Retina (tissue), 1 donor: ENCODE results near the gene LINGO3.
"Not testable (repeated sequence)": the region's sequence is repeated elsewhere in the genome, so short reads cannot be mapped to it uniquely, and the experiment has no call there.

Source experiments
- DNase-seq: peaks from one replicate; pipeline ENCODE4 v3.0.0-alpha.2; 2016

Gene LINGO3, protein sequence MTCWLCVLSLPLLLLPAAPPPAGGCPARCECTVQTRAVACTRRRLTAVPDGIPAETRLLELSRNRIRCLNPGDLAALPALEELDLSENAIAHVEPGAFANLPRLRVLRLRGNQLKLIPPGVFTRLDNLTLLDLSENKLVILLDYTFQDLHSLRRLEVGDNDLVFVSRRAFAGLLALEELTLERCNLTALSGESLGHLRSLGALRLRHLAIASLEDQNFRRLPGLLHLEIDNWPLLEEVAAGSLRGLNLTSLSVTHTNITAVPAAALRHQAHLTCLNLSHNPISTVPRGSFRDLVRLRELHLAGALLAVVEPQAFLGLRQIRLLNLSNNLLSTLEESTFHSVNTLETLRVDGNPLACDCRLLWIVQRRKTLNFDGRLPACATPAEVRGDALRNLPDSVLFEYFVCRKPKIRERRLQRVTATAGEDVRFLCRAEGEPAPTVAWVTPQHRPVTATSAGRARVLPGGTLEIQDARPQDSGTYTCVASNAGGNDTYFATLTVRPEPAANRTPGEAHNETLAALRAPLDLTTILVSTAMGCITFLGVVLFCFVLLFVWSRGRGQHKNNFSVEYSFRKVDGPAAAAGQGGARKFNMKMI

DNA sequence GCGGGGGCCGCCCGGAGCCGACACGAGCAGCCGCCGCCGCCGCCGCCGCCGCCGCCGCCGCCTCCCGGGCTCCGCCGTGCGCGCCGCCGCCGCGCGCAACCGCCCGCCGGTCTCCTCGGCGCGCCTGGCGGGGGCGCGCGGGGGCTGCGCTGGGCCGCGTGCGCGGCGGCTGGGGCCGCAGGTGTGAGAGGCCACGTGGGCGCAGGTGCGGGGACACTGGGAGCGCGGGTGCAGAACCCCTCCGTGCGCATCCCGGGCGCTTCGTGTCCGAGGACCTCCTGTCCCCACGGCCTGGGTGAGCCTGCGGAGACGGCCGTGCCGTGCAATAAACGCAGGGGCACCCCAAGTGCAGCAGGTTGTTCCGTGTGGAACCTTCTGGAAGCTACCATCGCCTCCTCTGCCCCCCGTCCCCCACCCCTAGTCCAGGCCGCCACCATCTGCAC, at the start of gene LINGO3:
Gene LINGO3, minus strand, starts transcription at position 41 of the 443 bp plus-strand sequence. CDS start 16,378 bp downstream, outside the sequence.
- DNase-seq = peak; percentile 46

DNA sequence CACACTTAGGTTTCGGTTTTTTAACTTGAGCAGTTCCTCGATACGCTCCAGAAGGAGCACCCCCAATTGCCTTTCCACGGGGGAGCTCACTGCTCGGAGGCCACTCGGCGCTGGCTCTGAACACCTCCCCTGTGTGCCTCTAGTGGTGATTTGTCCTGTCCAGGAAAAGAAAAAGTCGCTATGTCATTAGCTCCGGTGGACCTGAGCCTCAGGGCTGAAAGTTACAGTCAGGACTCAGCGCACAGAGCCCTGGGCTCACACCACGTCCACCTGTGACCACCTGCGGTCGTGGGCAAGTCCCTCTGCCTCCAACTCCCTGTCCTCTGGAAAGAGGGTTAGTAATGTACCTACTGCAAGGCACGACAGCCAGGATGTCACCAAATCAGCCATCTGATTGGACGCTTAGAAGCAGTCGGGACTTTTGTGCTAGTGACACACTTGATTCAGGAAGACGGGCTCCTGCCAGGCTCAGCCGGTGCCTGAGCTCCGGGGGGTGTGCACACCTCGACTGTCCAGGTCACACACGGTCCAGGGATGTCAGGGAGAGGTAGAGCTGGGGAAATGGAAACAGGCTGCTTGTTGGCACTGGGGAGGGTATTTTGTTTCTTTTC, 48.2 kb upstream of the LINGO3 start:
- no peak for DNase-seq

DNA sequence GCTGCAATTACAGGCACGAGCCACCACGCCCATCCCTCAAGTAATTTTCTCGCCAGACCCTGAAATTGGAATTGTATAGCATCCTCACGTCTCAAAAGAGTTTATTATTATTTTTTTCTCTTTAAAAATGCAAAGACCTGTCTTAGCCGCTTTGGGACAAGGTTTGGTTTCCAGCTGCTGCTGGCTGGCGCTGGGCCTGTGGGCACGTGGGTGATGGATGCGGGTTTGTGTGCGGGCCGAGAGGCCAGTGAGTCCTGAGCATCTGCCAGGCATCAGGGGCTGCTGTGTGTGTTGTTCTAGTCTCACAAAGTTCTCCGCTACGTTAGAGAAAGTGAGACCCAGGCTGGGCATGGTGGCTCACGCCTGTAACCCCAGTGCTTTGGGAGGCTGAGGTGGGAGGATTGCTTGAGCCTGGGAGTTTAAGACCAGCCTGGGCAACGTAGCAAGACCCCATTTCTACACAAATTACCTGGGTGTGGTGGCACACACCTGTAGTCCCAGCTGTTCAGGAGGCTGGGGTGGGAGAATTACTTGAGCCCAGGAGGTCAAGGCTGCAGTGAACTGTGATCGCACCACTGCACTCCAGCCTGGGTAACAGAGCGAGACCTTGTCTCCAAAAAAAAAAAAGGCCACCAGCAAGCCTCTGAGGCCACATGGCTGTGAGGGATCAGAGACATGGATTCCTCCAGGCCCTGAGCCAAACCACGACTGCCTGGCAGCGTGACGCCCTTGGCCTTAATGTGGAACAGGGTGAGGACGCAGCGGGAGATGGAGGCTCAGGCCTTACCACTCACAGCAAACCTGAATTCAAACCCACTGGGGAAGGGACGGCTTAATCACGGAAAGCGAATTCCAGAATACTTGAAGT, 47.4 kb upstream of the LINGO3 start:
- no peak for DNase-seq

DNA sequence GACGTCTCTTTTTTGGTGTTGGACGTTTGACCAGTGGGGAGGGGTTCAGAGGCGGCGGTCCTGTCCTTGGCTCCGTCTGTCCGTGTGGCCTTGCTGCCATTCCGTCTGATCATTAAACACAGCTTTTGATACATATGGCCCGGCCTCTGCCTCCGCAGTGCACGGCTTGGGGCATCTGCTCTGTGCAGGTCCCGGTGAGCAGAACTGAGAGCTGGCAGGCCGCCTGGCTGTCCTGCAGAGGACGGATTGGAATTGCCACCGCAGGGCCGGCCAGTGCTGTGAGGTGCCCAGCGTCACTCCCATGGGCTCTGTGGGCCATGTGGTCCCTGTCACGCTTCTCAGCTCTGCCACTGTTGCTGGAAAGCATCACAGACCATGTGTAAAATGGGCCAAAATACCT, 46.7 kb upstream of the LINGO3 start:
- no peak for DNase-seq

DNA sequence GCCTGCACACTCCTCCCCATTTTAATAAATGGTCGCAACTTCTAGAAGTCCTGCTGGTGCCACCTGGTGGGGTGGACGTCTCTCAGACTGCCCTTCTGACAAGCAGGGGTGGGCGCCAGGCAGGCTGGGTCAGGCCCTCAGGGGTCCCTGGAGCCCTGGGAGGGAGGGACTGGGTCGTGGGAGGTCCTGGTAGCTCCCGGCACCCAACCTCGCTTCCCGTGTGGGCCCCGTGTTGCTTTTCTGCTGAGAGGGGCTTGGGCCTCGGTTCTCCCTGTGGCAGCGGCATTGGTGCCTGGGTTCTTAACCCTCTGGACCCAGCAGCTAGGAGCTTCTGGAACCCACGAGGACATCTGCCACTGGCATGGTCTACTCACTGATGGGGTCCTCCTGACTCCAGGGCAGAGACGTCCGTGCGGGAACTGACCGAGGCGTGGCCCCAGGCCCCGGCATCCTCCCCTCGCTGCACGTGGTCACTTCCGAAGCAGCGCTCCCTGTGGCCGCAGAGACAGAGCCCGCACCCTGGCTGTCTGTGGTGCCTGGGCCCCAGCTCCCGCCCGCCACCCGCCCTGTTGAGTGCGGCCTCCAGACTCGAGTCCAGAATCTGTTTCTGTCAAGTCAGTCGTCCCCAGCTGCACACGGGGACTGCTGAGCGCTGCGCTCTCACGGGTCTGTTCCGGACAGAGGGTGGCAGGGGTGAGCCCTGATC, 46.1 kb upstream of the LINGO3 start:
- no peak for DNase-seq

DNA sequence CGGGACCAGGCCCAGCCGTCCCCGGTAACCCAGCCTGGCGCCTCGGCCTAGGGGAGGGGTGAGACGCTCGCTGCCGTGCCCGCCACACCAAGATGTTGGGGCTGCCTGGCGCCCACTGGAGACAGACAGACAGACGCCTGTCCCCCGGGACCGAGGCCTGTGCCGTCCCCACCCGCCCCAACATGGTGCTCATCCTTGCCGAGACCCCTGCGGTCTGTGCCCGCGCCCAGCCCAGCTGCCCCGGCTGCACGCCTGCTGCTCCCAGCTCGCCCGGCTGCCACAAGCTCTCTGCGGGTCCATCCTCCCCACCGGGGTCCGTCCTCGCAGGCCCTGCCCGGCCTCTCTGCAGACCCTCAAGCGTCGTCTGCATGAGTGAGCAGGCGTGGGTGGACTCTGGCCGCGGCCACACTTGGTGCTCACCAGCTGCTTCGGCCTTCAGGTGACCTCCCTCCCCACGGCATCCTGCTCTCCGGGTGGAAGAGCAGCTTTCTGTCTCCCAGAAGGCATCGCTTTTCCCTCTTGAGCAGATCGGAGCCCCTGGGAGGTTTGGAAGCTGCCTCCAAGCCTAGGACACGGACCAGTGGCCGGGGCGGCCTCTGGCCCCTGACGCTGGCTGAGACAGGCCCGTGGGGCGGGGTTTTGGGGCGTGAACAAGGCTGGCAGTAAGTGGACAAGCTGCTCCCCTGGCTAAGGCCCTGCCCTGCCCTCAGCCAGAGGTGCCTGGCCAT, 45.4 kb upstream of the LINGO3 start:
- no peak for DNase-seq

DNA sequence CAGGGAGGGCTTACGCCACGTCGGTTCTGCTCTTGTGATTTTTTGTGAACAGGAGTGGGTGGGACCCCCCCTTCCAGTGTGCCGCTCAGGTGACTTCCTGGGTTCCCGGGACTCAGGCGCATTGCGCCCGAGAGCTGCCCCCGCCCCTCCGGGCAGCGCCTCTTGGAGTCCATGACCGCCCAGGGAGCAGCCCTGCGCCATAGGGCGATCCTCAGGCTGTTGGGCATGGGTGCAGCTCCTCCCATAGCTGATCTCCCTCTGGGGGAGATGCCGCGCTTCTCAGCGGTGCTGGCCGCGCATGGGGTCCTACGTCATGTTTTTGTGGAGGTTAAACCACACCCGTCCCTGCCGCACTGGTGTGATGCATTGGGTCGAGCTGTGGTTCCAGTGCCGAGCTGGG, 44.2 kb upstream of the LINGO3 start:
- DNase-seq = no peak

DNA sequence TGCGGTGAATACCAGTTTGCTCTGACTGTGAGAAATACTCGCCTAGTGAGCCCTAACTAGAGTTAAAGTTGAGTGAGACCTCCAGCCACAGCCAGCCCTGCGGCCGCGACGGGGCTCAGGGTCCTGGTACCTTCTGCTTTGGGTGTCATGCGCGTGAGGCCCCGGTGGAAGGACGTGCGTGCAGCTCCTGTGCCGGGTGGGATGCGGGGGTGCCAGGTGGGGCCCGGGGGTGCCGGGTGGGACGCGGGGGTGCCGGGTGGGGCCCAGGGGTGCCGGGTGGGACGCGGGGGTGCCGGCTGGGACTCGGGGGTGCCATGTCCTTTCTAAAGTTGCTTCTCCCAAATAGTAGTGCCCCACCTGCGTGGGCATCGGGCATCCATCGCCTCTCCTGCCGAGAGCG, 43.6 kb upstream of the LINGO3 start:
- DNase-seq = no peak

DNA sequence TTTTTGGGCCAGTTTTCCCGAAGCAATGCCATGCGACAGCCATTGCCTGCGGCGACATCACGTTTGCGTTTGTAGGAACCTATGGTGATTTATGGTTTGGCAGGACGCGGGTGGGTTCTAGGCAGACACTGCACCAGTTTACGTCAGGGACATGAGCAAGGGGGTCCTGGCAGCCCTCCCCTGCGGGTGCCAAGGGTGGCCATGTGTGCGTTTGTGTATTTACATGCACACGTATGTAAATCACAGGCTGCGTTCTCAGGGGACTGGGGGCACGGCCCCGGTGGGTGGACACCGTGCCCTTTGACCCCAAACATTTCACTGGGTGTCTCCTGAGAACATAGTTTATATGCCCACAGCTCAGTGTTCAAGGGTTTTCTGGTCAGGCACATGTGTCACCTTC, 42.7 kb upstream of the LINGO3 start:
- no peak for DNase-seq

DNA sequence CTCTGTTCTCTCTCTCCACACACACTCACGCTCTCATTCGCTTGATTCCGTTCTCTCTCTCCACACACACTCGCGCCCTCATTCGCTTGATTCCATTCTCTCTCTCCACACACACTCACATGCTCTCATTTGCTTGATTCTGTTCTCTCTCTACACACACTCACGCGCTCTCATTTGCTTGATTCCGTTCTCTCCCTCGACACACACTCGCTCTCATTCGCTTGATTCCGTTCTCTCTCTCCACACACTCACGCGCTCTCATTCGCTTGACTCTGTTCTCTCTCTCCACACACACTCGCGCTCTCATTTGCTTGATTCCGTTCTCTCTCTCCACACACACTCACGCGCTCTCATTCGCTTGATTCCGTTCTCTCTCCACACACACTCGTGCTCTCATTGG, 41.9 kb upstream of the LINGO3 start:
- DNase-seq = not testable (repeated sequence)

DNA sequence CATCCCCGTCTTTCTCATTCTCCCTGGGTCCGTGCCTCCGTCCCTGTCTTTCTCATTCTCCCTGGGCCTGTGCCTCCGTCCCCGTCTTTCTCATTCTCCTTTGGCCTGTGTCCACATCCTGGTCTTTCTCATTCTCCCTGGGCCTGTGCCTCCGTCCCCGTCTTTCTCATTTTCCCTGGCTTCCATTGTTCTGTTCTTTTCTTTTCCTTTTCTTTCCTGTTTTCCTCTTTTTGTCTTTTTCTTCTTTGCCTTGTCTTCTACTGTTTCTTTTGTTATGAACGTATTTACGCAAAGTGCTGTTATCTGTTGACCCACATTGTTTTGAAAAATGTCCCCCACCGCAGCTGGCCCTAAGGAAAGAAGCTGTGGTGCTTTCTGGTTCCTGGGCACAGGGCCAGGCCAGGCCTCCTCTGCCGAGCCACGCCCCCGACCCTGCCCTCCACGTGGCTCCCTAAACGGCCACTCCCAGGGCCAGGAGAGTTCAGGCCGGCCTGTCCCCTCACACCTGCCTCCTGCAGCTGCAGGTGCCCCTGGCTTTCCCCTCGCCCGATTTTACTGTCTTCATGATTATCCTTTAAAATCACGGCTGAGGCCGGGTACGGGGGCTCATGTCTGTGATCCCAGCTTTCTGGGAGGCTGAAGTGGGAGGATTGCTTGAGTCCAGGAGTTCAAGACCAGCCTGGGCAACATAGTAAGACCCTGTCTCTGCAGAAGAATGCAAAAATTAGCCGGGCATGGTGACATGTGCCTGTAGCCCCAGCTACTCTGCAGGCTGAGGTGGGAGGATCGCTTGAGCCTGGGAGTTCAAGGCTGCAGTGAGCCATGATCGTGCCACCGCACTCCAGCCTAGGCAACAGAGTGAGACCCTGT, 38.1 kb upstream of the LINGO3 start:
- DNase-seq = no peak

DNA sequence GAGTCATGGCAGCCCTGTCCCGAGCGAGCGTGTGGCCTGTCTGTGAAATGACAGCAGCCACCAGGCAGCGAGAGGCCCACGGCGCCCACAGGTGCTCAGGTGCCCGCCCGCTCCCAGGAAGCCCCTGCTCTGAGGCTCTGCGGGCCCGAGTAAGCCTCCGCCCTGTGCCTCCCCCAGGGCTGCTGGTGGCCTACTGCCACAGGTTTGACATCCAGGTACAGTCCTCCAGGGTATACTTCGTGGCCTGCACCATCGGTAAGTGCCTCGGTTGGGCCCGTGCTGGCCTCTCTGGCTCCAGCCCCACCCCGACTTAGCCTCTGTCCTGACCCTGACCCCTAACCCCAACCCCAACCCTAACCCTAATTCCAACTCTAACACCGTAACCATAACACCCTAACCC, 37.1 kb upstream of the LINGO3 start:
- no peak for DNase-seq

DNA sequence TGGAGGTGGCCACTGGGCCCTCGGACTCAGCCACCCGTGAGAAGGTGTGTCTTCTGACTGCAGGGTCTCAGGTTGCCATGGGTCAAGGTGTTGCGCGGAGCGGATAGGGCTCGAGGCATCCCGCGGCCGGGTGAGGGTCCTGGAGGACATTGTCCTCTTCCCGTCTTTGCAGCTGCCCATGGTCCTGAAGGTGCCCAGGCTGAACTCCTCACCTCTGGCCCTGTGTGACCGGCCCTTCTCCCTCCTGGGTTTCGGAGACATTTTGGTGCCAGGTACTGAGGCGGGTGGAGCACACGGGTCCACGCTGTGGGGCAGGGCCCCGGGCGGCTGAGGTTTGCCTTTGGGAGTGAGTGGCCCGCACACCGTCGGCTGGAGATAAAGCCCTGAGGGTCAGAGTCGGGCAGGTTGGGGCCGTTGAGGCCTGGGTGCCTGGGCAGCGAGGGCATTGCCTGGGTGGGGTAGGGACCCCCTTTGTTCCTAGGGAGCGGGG, 36.5 kb upstream of the LINGO3 start:
- DNase-seq = no peak

DNA sequence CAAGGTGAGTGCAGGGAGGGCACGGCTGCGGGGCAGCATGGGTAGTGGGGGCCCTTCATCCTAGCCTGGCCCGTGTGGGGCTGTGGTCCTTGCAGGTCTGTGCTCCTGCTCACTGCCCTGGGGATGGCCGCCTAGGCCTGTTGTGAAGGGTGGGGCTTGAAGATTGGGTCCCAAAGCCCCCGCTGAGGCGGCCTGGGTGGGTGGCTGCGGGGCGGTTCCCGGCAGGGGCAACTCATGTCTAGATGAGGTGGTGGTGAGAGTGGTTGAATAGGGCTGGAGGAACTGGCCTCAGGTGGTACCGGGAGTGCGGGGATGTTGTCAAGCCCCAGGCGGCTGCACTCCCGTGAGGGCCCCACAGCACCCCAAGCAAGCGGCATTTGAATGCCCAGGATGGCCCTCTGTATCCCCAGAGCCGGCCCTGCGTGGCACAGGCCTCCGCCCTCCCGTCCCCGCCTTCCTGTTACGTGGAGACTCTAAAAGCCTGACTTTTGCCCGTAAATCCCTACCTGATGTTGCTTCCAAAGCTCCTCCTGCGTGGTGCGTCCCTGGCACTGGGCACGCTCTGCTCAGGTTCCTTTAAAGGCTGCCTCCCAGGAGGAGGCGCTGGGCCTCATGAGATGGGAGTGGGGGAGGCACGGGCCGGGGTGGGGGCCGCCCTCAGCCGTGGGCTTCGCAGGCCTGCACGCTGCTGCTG, 35.5 kb upstream of the LINGO3 start:
- no peak for DNase-seq

DNA sequence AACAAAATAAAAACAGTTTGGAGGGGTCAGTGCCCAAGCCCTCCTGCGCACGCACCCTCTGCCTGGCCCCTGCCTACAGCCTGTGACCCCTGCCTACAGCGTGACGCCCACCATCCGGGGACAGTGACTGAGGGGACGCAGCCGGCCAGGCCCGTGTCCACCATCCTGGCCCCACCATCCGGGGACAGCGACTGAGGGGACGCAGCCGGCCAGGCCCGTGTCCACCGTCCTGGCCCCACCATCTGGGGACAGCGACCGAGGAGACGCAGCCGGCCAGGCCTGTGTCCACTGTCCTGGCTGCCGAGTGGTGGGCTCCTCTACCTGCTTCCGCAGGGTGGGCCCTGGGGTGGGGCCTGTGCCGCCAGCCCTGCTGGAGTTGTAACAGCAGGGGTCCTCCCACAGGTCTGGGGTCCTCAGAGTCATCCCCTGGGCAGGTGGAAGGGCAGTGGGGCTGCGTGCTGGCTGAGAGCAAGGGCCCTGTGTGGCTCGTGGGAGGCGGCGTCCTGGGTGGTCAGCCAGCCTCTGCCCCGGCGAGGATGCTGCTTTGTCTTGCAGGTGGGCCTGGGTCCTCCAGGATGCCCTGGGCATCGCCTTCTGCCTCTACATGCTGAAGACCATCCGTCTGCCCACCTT, 34.8 kb upstream of the LINGO3 start:
- no peak for DNase-seq

DNA sequence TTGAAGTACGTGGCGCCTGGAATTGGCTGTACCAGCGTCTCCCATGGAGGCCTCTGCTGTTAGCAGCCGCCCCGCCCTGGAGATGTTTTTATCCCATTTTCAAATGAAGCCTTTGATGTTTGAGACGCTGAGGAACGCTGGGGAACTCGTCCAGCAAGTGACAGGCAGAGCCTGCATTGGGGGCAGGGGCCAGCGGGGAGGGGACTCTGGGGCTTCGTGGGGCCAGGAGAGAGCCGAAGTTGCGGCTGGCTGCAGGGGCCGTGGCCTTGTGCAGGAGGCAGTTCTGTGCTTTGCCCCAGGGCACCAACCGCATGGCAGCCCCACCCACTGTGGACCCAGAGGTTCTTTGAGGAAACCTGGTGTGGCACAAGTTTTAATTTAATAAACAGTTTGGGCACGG, 34.0 kb upstream of the LINGO3 start:
- DNase-seq = no peak

DNA sequence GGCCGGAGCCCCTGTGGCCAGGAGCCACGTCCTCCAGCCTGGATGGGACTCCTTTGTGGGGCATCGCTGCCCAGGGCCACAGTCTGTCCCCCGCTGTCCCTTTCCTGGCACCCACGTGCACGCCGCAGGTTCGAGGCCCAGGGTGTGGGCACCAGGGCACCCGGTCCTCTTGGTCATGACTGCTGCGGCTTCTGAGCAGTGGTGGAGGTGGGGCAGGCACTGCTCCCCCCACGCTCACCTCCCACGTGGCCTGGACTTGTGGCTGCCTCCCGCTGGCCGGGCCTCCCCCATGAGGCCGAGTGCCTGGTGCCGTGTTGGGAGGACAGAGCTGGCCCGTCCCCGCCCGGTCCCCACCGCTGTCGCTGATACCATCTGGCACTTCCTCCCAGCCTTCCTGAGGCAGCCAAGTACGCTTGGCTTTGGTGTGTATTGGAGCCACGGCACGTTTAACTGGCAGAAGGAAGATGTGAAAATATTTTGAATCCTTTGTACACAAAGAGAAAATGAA, 33.3 kb upstream of the LINGO3 start:
- no peak for DNase-seq

DNA sequence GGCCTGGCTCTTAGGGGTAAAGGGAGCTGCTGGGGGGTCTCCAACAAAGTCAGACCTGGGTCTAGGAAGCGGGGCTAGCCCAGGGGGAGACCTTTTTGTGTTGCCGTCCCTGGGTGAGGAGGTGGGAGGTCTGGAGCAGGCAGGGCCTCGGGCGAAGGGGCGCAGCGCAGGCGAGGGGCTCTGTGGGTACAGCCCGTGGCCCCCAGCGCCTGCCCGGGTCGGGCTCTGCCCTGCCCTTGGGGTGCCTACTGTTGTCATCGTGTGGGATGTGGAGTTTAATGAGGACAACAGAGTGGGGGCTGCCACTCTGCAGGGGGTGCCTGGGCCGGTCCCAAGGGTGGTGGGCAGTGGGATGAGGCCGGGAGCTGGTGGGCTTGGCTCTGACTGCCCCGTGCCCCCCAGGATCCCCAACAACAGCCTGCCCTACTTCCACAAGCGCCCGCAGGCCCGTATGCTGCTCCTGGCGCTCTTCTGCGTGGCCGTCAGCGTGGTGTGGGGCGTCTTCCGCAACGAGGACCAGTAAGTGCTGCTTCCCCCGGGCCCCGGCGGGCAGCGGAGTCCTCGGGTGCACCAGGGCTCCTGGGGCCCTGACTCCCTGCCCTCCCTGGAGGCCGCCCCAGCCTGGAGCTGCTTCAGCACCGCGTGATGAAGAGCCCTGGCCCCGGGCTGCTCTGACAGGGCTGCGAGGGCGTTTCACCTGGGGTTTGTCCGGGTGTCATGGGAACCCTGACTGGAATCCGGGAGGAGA, 32.7 kb upstream of the LINGO3 start:
- no peak for DNase-seq
